Calu3 (cell line): ENCODE data around the gene SDR42E1. TPM values are rescaled to one million over a fixed set of nuclear protein-coding genes. Genes with fewer than 3 reads are reported as not detected.

Experiments
- BruUV-seq: library from RNA; stranded (reverse); fragments of 400-500 nt; replicated peaks from 2 replicates; lab custom pipeline; 2021; lab: Mats Ljungman, UMichigan
- CTCF ChIA-PET: fragments of 300-600 bp; sonication (Branson Sonifier 250); formaldehyde crosslinking; loops from one replicate; lab custom pipeline; 2022; ENCODE audit warnings: antibody characterized with exemption; lab: Charles Lee
- DNase-seq: peaks from one replicate; pipeline ENCODE4 v3.0.0; 2022
- H3K27ac Mint-ChIP-seq: one replicate; pipeline ENCODE4 v1.8.0; 2022; ENCODE audit warnings: mixed read lengths; ENCODE audit not compliant: unreplicated experiment
- H3K27me3 Mint-ChIP-seq: one replicate; pipeline ENCODE4 v1.8.0; 2022; ENCODE audit warnings: mixed read lengths; ENCODE audit not compliant: unreplicated experiment
- H3K36me3 Mint-ChIP-seq: one replicate; pipeline ENCODE4 v1.8.0; 2022; ENCODE audit warnings: mild to moderate bottlenecking, moderate library complexity, mixed read lengths; ENCODE audit not compliant: insufficient read depth, unreplicated experiment
- H3K4me1 Mint-ChIP-seq: one replicate; pipeline ENCODE4 v1.8.0; 2022; ENCODE audit warnings: mild to moderate bottlenecking, low read depth, mixed read lengths; ENCODE audit not compliant: unreplicated experiment
- H3K4me3 Mint-ChIP-seq: one replicate; pipeline ENCODE4 v1.8.0; 2022; ENCODE audit warnings: mild to moderate bottlenecking, low read depth, moderate library complexity, mixed read lengths; ENCODE audit not compliant: unreplicated experiment
- H3K9me3 Mint-ChIP-seq: one replicate; pipeline ENCODE4 v1.8.0; 2022; ENCODE audit warnings: low read depth, mixed read lengths; ENCODE audit not compliant: unreplicated experiment
- intact Hi-C: fragments of 100-400 bp; cut with micrococcal nuclease; formaldehyde crosslinking; loops from one replicate; pipeline ENCODE4 v1.10.0; 2022; ENCODE audit not compliant: unreplicated experiment
- total RNA-seq: library from RNA; stranded (reverse); gene quantifications from 2 replicates; pipeline ENCODE4 v1.2.3, GENCODE V29; 2022
- TF ChIP-seq, protein P1 (sequence below): fragments of 200-600 bp; IDR thresholded peaks from one replicate; pipeline ENCODE4 v1.8.0; 2022; ENCODE audit warnings: antibody characterized with exemption; ENCODE audit not compliant: unreplicated experiment

SDR42E1 gene
- total RNA-seq, 1 experiment from 2014 or later = 34.3 TPM

DNA sequence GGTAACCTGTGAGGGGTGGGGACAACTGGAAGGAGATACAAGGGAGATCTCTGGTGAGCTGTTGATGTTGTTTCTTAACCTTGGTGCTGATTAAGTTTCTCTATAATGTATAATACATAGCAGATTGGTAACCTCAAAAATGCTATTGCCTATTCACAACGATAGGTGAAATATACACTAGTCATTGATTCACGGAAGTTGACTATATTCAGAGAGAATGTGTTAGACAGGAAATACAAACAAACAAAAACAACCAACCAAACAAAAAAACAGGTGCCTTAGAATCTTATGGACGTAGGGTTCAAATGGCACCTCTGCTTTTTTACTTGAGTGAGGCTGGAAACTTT lies 45.3 kb upstream of the SDR42E1 start:
- intact Hi-C loops = loop anchor here (2.0 kb wide), 1 partner anchor 52 kb away; no protein-coding TSS in a partner anchor
- CTCF ChIA-PET = interaction anchor here (0.6 to 1.3 kb wide), 2 partner anchors 59 to 738 kb away, joined by 3 read pairs; no protein-coding TSS in a partner anchor
- peaks cover 38% of the 10 kb centered on the region for H3K4me1 Mint-ChIP-seq
- H3K4me3 Mint-ChIP-seq = peak overlapping the region; percentile 41
- no peaks in the 10 kb centered on the region for H3K36me3 Mint-ChIP-seq
- H3K9me3 Mint-ChIP-seq = no peaks in the 10 kb centered on the region
- BruUV-seq = no TSS peak
- TF ChIP-seq, protein P1, sequence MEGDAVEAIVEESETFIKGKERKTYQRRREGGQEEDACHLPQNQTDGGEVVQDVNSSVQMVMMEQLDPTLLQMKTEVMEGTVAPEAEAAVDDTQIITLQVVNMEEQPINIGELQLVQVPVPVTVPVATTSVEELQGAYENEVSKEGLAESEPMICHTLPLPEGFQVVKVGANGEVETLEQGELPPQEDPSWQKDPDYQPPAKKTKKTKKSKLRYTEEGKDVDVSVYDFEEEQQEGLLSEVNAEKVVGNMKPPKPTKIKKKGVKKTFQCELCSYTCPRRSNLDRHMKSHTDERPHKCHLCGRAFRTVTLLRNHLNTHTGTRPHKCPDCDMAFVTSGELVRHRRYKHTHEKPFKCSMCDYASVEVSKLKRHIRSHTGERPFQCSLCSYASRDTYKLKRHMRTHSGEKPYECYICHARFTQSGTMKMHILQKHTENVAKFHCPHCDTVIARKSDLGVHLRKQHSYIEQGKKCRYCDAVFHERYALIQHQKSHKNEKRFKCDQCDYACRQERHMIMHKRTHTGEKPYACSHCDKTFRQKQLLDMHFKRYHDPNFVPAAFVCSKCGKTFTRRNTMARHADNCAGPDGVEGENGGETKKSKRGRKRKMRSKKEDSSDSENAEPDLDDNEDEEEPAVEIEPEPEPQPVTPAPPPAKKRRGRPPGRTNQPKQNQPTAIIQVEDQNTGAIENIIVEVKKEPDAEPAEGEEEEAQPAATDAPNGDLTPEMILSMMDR = no peak
- H3K27ac Mint-ChIP-seq = peak overlapping the region; percentile 62
- no peaks in the 10 kb centered on the region for H3K27me3 Mint-ChIP-seq
- no peak for DNase-seq

DNA sequence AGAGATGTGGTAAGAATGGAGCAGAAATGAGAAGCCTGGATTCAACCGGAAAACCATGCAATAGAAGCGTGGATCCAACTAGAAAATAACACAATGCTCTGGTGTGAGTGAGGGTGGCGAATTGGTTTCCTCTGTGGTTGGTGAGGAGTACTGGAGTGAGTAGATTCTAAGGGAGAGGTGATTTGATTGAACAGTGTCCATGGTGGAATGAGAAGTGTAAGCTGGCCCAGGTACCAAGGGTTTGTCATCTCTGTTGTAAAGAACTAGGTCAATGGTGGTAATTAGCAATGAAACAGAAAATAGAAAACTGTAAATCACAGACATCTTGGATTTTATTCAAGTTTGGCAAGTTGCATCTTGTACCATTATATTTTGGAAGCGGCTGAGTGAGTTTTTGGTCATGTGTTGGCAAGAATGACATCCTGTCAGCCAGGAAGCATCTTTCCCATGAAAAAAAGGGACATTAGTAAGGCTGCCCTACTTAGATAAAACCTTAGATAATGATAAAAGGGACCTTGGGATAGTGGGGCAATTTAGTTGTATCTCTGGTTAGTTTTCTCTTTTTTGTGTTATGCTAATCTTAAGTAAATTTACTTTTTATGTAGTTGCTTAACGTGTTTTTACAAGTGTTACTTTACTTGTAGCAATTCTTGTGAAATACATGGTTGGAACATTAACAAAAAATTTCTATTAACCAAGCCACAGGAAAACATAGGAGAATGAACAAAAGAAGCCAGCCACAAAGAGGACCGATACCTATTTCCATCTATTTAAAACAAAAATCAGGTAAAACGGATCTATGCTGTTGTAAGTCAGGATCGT lies 44.7 kb upstream of the SDR42E1 start:
- H3K27me3 Mint-ChIP-seq = no peaks in the 10 kb centered on the region
- TF ChIP-seq, protein P1 = no peak
- peak overlapping the region; percentile 41 for H3K4me3 Mint-ChIP-seq
- DNase-seq = no peak
- peaks cover 42% of the 10 kb centered on the region for H3K4me1 Mint-ChIP-seq
- H3K9me3 Mint-ChIP-seq = no peaks in the 10 kb centered on the region
- no TSS peak for BruUV-seq
- CTCF ChIA-PET = interaction anchor here (0.6 to 1.3 kb wide), 2 partner anchors 59 to 737 kb away, joined by 3 read pairs; no protein-coding TSS in a partner anchor
- intact Hi-C loops = loop anchor here (2.0 kb wide), 1 partner anchor 51 kb away; no protein-coding TSS in a partner anchor
- H3K27ac Mint-ChIP-seq = peak overlapping the region; percentile 62
- no peaks in the 10 kb centered on the region for H3K36me3 Mint-ChIP-seq

DNA sequence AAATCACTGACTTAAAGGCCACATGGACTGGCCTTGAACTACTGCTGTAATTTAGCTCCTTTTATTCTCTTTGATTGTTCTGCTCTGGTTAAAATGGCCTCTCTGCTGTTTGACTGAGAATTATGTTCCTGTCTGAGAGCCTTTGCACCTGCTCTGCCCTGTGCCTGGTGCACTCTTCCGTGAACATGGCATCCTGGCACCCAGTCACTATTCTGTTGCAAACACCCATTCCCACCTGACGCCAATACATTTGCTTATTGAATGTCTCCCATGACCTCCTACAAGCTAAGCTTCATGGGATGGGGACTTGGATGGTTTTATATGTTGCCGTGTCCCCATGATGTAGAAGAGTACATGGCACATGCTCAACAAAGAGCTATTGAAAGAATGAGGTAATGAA lies 43.8 kb upstream of the SDR42E1 start:
- DNase-seq = no peak
- TF ChIP-seq, protein P1 = no peak
- Mint-ChIP-seq H3K4me1 (peaks cover 46% of the 10 kb centered on the region), H3K9me3 (no peaks in the 10 kb centered on the region), H3K4me3 (no peak overlapping the region), H3K27me3 (no peaks in the 10 kb centered on the region), H3K27ac (no peak overlapping the region), H3K36me3 (no peaks in the 10 kb centered on the region)
- no TSS peak for BruUV-seq
- intact Hi-C loops = no loop called here
- CTCF ChIA-PET = no interaction called here

DNA sequence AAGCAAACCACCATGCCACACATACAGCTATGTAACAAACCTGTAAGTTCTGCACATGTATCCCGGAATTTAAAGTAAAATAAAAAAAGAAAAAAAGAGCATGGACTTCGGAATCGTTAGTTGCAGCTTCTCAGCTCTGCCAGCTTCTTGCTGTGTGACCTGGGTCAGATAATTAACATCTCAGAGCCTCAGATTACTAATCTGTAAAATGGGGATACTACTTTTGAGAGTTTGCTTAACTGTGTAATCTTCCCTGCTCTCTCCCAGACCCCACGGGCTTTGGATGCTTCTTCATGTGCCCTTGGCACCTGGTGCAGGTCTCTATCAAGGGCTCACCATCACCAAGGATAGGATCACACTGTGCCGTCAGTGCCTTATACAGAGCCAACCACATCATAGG lies 40.4 kb upstream of the SDR42E1 start:
- Mint-ChIP-seq H3K4me1 (peaks cover 45% of the 10 kb centered on the region), H3K27ac (no peak overlapping the region), H3K4me3 (no peak overlapping the region), H3K9me3 (no peaks in the 10 kb centered on the region), H3K27me3 (no peaks in the 10 kb centered on the region), H3K36me3 (no peaks in the 10 kb centered on the region)
- no TSS peak for BruUV-seq
- TF ChIP-seq, protein P1 = no peak
- no peak for DNase-seq
- CTCF ChIA-PET = interaction anchor here (1.6 kb wide), 1 partner anchor 17 kb away, joined by 4 read pairs; the partner anchor contains the start of gene HSD17B2
- intact Hi-C loops = loop anchor here (2.0 to 5.0 kb wide), 2 partner anchors 17 to 54 kb away; partner anchors contain the start of gene HSD17B2
